ENCODE results near the gene IFNGR2.

DNA sequence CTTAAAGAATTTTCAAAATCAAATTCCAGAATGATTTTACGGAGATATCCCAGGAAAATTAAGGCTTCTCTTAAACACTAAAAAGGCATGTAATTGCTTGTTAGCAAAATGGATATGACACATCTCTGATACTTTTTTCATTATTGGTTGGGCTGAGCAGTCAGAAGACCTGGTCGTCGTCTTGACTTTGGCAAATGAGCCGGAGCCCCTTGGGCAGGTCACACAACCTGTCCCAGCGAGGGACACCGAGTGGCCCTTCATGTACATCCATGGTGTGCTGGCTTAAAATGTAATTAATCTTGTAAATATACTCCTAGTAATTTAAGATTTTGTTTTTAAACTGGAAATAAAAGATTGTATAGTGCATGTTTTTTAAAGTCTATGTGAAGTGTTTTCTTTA is 33.9 kb downstream of the IFNGR2 start:
- TF ChIP-seq POLR2A (IDR thresholded peaks at IDR 0.05; ENCODE audit: low read depth, low read length): no peak
- TF ChIP-seq POLR2AphosphoS5 (IDR thresholded peaks at IDR 0.05; ENCODE audit: low read depth, low read length): no peak
- TF ChIP-seq TAF1 (IDR thresholded peaks at IDR 0.05; ENCODE audit: borderline replicate concordance, low read depth, low read length): no peak

Data from GM12892 (cell line).